H9 (cell line): ENCODE measurements around the gene CERK. TPM values are rescaled to one million over a fixed set of nuclear protein-coding genes. Genes with fewer than 3 reads are reported as not detected.

ENCODE experiments used
- DNase-seq: peaks from one replicate; pipeline ENCODE4 v3.0.0-alpha.2; 2017
- H2AFZ ChIP-seq: one replicate; pipeline ENCODE4 v1.6.1; 2013; ENCODE audit warnings: mild to moderate bottlenecking, low read length, control low read depth, moderate library complexity
- H2AK5ac ChIP-seq: 2 replicates; pipeline ENCODE4 v1.6.1; 2013; ENCODE audit warnings: low read length, control low read depth, mixed read lengths; ENCODE audit not compliant: insufficient read length
- H2BK120ac ChIP-seq: one replicate; pipeline ENCODE4 v1.6.1; 2013; ENCODE audit warnings: low read depth, mild to moderate bottlenecking, low read length, control low read depth, inconsistent platforms; ENCODE audit not compliant: poor library complexity, severe bottlenecking
- H2BK12ac ChIP-seq: 2 replicates; pipeline ENCODE4 v1.6.1; 2013; ENCODE audit warnings: low read length, control low read depth, mixed read lengths, low read depth; ENCODE audit not compliant: insufficient read length
- H2BK15ac ChIP-seq: 2 replicates; pipeline ENCODE4 v1.6.1; 2013; ENCODE audit warnings: low read depth, low read length, control low read depth
- H2BK20ac ChIP-seq: one replicate; pipeline ENCODE4 v1.6.1; 2013; ENCODE audit warnings: low read depth, mild to moderate bottlenecking, low read length, control low read depth, inconsistent platforms; ENCODE audit not compliant: poor library complexity, severe bottlenecking
- H2BK5ac ChIP-seq: 2 replicates; pipeline ENCODE4 v1.6.1; 2013; ENCODE audit warnings: low read length, control low read depth, mixed read lengths; ENCODE audit not compliant: insufficient read length
- H3K14ac ChIP-seq: 2 replicates; pipeline ENCODE4 v1.6.1; 2013; ENCODE audit warnings: low read length, control low read depth; ENCODE audit not compliant: insufficient read depth
- H3K18ac ChIP-seq: 2 replicates; pipeline ENCODE4 v1.6.1; 2013; ENCODE audit warnings: low read depth, mild to moderate bottlenecking, mixed read lengths, low read length, control low read depth; ENCODE audit not compliant: insufficient read length
- H3K23ac ChIP-seq: 2 replicates; pipeline ENCODE4 v1.6.1; 2013; ENCODE audit warnings: low read length, control low read depth, mixed read lengths, low read depth; ENCODE audit not compliant: insufficient read length
- H3K23me2 ChIP-seq: 2 replicates; pipeline ENCODE4 v1.6.1; 2013; ENCODE audit warnings: low read depth, mild to moderate bottlenecking, mixed read lengths, low read length, control low read depth; ENCODE audit not compliant: insufficient read length, poor library complexity, severe bottlenecking
- H3K27ac ChIP-seq: 2 replicates; pipeline ENCODE4 v1.5.1; 2013; ENCODE audit warnings: low read length, control low read depth, mixed read lengths, low read depth; ENCODE audit not compliant: insufficient read length
- H3K27me3 ChIP-seq: 2 replicates; pipeline ENCODE4 v1.6.1; 2013; ENCODE audit warnings: low read length, control low read depth, inconsistent platforms; ENCODE audit not compliant: insufficient read depth
- H3K4ac ChIP-seq: 2 replicates; pipeline ENCODE4 v1.6.1; 2013; ENCODE audit warnings: low read depth, mild to moderate bottlenecking, control low read depth, inconsistent platforms, low read length, moderate library complexity
- H3K4me1 ChIP-seq: 2 replicates; pipeline ENCODE4 v1.6.1; 2013; ENCODE audit warnings: low read length, control low read depth, inconsistent platforms; ENCODE audit not compliant: insufficient read depth
- H3K4me2 ChIP-seq: 2 replicates; pipeline ENCODE4 v1.6.1; 2013; ENCODE audit warnings: low read length, control low read depth, mixed read lengths; ENCODE audit not compliant: insufficient read length, insufficient read depth
- H3K56ac ChIP-seq: 2 replicates; pipeline ENCODE4 v1.6.1; 2013; ENCODE audit warnings: low read depth, mild to moderate bottlenecking, mixed read lengths, low read length, control low read depth; ENCODE audit not compliant: insufficient read length
- H3K79me1 ChIP-seq: 2 replicates; pipeline ENCODE4 v1.6.1; 2013; ENCODE audit warnings: low read depth, mild to moderate bottlenecking, moderate library complexity, low read length, control low read depth, inconsistent platforms; ENCODE audit not compliant: insufficient read depth, poor library complexity, severe bottlenecking
- H3K79me2 ChIP-seq: 2 replicates; pipeline ENCODE4 v1.6.1; 2013; ENCODE audit warnings: low read length, control low read depth, inconsistent platforms; ENCODE audit not compliant: insufficient read depth
- H3K9ac ChIP-seq: 2 replicates; pipeline ENCODE4 v1.6.1; 2013; ENCODE audit warnings: low read length, control low read depth, mixed read lengths; ENCODE audit not compliant: insufficient read length; ENCODE audit errors: extremely low read depth
- H3K9me3 ChIP-seq: one replicate; pipeline ENCODE4 v1.6.1; 2013; ENCODE audit warnings: low read depth, low read length, inconsistent platforms; ENCODE audit not compliant: control insufficient read depth
- H3T11ph ChIP-seq: one replicate; pipeline ENCODE4 v1.6.1; 2013; ENCODE audit warnings: mild to moderate bottlenecking, low read length, control low read depth, inconsistent platforms
- H4K20me1 ChIP-seq: one replicate; pipeline ENCODE4 v1.6.1; 2013; ENCODE audit not compliant: control insufficient read depth, insufficient read length, insufficient read depth
- H4K5ac ChIP-seq: 2 replicates; pipeline ENCODE4 v1.6.1; 2013; ENCODE audit warnings: low read depth, mild to moderate bottlenecking, mixed read lengths, low read length, control low read depth; ENCODE audit not compliant: insufficient read length
- H4K8ac ChIP-seq: replicated peaks from 2 replicates; pipeline ENCODE4 v1.6.1; 2013; ENCODE audit warnings: low read length, control low read depth, mixed read lengths, low read depth; ENCODE audit not compliant: insufficient read length
- H4K91ac ChIP-seq: 2 replicates; pipeline ENCODE4 v1.6.1; 2013; ENCODE audit warnings: low read depth, mild to moderate bottlenecking, moderate library complexity, mixed read lengths, low read length, control low read depth; ENCODE audit not compliant: insufficient read length
- H3K27ac Mint-ChIP-seq, 3 experiments: 2 replicates in 2 of 3; 3 replicates in 1 of 3; pipeline ENCODE4 v1.8.0; 2020 to 2021; ENCODE audit warnings: mixed read lengths in 3 of 3, mild to moderate bottlenecking in 1 of 3, moderate library complexity in 1 of 3
- H3K27me3 Mint-ChIP-seq: 2 replicates; pipeline ENCODE4 v1.8.0; 2021; ENCODE audit warnings: low read depth, mild to moderate bottlenecking, moderate library complexity, mixed read lengths
- H3K36me3 Mint-ChIP-seq, 3 experiments: 2 replicates in 2 of 3; 3 replicates in 1 of 3; pipeline ENCODE4 v1.8.0; 2020 to 2021; ENCODE audit warnings: low read depth in 3 of 3, mixed read lengths in 3 of 3; ENCODE audit not compliant: insufficient read depth in 1 of 3
- H3K4me1 Mint-ChIP-seq, 2 experiments: 2 replicates each; pipeline ENCODE4 v1.8.0; 2020; ENCODE audit warnings: mixed read lengths in 2 of 2
- H3K4me3 Mint-ChIP-seq, 2 experiments: 2 replicates in 1 of 2; 3 replicates in 1 of 2; pipeline ENCODE4 v1.8.0; 2020 to 2021; ENCODE audit warnings: mild to moderate bottlenecking in 2 of 2, mixed read lengths in 2 of 2, moderate library complexity in 1 of 2
- H3K9me3 Mint-ChIP-seq, 2 experiments: 2 replicates in 1 of 2; 3 replicates in 1 of 2; pipeline ENCODE4 v1.8.0; 2020; ENCODE audit warnings: mild to moderate bottlenecking in 2 of 2, mixed read lengths in 2 of 2, moderate library complexity in 1 of 2
- CTCF ChIP-seq: fragments of 200-600 bp; sonication (generic); conservative IDR thresholded peaks from 3 replicates; pipeline ENCODE4 v1.8.0; 2021; ENCODE audit warnings: antibody characterized with exemption, mild to moderate bottlenecking
- WGBS: extraction: QIAGEN DNeasy Blood & Tissue Kit; methylation state at CpG from one replicate; pipeline ENCODE4 v1.1.7; 2013; ENCODE audit warnings: missing lambda C conversion rate, low lambda C conversion rate, mixed read lengths; ENCODE audit not compliant: insufficient read length; ENCODE audit errors: extremely low coverage; 5-methylcytosine and 5-hydroxymethylcytosine counted together
- total RNA-seq: library from RNA; stranded (reverse); gene quantifications from 2 replicates; pipeline ENCODE4 v1.2.1, GENCODE V29; 2021

CERK gene
- total RNA-seq, 1 experiment from 2014 or later = 47.1 TPM

- no peak overlapping the region for H3K14ac ChIP-seq
- no peak overlapping the region for H3K23ac ChIP-seq
- H3K9me3 Mint-ChIP-seq = no peaks in the 10 kb centered on the region
- peaks cover 1% of the 10 kb centered on the region for H4K20me1 ChIP-seq
- peak overlapping the region in 1 of 3 experiments; percentile 9; a peak in 3 of 7 replicates for H3K27ac Mint-ChIP-seq
- H2BK120ac ChIP-seq = no peak overlapping the region
- H3K23me2 ChIP-seq = no peaks in the 10 kb centered on the region
- H3K27me3 ChIP-seq = no peaks in the 10 kb centered on the region
- peaks cover 4% of the 10 kb centered on the region for H3K79me1 ChIP-seq
- no CpG with 5 or more reads among the region's 8 CpGs for WGBS
- H3K4me2 ChIP-seq = peak overlapping the region; percentile 66
- no peak overlapping the region for H2BK12ac ChIP-seq
- no peaks in the 10 kb centered on the region for H3K9me3 ChIP-seq
- no peak overlapping the region for H4K91ac ChIP-seq
- H3K27me3 Mint-ChIP-seq = peaks cover 11% of the 10 kb centered on the region
- no peak overlapping the region for H2AK5ac ChIP-seq
- DNase-seq = no peak
- peaks cover 2% of the 10 kb centered on the region; the same call in 1 of the 2 replicates for H3K79me2 ChIP-seq
- no peak overlapping the region for H3K56ac ChIP-seq
- H2AFZ ChIP-seq = no peak overlapping the region
- peaks cover 2 to 6% (median 3%) of the 10 kb centered on the region in 3 experiments; a peak in 6 of 7 replicates for H3K36me3 Mint-ChIP-seq
- H2BK20ac ChIP-seq = no peak overlapping the region
- H3K27ac ChIP-seq = no peak overlapping the region
- H3K4ac ChIP-seq = no peak overlapping the region
- no peak overlapping the region for H3K9ac ChIP-seq
- H3T11ph ChIP-seq = no peak overlapping the region
- H3K4me1 Mint-ChIP-seq = peaks cover 37 to 44% of the 10 kb centered on the region in 2 experiments
- H3K18ac ChIP-seq = no peak overlapping the region
- TF ChIP-seq CTCF = no peak
- H4K8ac ChIP-seq = no peak overlapping the region
- H4K5ac ChIP-seq = no peak overlapping the region
- H3K4me3 Mint-ChIP-seq = peak overlapping the region; percentile 85 to 94
- H2BK15ac ChIP-seq = no peak overlapping the region
- H3K4me1 ChIP-seq = peaks cover 7% of the 10 kb centered on the region; the same call in 1 of the 2 replicates
- H2BK5ac ChIP-seq = no peak overlapping the region
Measured at GRCh38 chr22:46736705-46737104, 1.3 kb downstream of the CERK start.
